Measurements from ENCODE around the gene MYO1F.

DNA sequence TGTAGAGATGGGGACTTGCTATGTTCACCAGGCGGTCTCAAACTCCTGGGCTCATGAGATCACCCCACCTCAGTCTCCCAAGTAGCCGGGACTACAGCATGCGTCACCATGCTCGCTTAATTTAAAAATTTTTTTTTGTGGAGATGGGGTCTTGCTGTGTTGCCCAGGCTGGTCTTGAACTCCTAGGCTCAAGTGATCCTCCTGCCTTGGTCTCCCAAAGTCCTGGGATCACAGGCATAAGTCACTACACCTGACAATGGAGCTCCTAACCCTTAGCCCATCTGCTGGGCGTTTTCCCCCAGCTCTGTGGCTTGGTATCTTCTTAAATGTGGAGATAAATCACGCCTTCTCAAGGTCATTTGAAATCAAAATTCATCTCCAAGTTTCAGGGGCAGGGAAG lies 39.6 kb upstream of the MYO1F start:
- TF ChIP-seq POLR2A (IDR thresholded peaks at IDR 0.05), result no peak
- TF ChIP-seq, protein P1, sequence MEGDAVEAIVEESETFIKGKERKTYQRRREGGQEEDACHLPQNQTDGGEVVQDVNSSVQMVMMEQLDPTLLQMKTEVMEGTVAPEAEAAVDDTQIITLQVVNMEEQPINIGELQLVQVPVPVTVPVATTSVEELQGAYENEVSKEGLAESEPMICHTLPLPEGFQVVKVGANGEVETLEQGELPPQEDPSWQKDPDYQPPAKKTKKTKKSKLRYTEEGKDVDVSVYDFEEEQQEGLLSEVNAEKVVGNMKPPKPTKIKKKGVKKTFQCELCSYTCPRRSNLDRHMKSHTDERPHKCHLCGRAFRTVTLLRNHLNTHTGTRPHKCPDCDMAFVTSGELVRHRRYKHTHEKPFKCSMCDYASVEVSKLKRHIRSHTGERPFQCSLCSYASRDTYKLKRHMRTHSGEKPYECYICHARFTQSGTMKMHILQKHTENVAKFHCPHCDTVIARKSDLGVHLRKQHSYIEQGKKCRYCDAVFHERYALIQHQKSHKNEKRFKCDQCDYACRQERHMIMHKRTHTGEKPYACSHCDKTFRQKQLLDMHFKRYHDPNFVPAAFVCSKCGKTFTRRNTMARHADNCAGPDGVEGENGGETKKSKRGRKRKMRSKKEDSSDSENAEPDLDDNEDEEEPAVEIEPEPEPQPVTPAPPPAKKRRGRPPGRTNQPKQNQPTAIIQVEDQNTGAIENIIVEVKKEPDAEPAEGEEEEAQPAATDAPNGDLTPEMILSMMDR (IDR thresholded peaks at IDR 0.05), result no peak

Measured in lower leg skin (tissue), 3 donors.